GM20000 (cell line): Measurements from ENCODE around the gene C11orf86.
A peak's percentile ranks its signal among the peaks of the same experiment; 100 is the strongest.

Experiments
- DNase-seq: peaks from one replicate; pipeline ENCODE4 v3.0.0; 2012; ENCODE audit warnings: low spot score
- CTCF ChIP-seq: IDR thresholded peaks from 2 replicates; pipeline ENCODE4 v1.5.1; 2012; ENCODE audit warnings: mild to moderate bottlenecking, control low read depth; ENCODE audit errors: extremely low read depth, missing control alignments

C11orf86 gene

GRCh38 chr11:66975405-66976027, 412 bp downstream of the C11orf86 start:
- DNase-seq: no peak

DNA sequence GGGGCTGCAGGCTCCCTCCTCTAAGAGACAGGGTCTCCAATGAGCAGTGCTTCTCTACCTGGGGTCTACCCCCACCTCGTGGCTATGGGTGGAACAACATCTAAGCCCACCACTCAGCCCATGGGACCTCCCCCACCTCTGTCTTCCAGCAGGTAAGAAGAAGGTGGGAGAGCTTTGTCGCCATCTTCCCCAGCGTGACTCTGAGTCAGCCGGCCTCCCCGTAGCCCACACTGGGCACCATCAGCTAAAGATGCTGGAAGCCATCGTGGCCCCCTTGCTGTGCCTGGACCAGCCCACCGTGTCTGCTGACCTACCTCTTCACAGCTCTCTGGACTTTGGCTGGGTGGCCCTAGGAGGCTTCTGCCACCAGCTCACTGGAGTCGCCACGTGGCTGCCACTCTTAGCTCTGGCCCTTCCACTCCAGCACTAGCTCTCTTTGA, 944 bp downstream of the C11orf86 start:
- TF ChIP-seq CTCF: peak; percentile 13
- DNase-seq: no peak

More at GRCh38 chr11:66975405-66976027, 412 bp downstream of the C11orf86 start:
- no peak for TF ChIP-seq CTCF

DNA sequence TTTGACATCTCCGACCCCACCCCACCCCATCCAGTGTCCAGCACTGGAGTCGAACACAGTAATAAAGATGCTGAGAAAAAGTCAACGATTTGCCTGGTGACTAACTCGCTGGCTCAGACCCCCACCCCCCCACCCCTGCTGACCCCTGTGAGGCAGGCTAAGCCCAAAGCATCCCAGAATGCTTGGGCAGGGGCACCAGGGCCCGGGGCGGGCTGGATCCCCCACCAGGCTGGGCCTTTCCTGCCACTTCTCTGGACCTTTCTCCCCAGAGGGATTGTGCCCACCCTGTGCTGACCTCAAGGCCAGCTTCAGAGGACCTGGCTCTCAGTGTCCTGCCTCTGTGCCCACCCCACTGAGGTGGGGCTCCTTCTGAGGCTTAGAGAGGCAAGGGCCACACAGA, 1.8 kb downstream of the C11orf86 start:
- no peak for DNase-seq
- TF ChIP-seq CTCF: no peak

DNA sequence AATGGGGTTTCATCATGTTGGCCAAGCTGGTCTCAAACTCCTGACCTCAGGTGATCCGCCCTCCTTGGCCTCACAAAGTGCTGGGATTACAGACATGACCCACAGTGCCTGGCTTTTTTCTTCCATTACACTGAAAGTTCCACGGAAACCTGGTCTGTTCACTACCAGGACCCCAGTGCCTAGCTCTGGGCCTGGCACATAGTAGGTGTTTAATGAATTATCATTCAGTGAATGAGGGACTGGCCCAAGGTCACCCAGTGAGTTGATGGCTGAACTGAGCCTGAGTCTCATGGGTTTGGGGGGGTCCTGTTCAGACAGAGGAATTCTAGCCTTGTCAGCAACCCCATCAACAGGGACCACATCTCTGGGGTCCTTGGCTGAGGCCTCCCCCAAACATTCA, 3.1 kb downstream of the C11orf86 start:
- DNase-seq: no peak
- TF ChIP-seq CTCF: no peak

DNA sequence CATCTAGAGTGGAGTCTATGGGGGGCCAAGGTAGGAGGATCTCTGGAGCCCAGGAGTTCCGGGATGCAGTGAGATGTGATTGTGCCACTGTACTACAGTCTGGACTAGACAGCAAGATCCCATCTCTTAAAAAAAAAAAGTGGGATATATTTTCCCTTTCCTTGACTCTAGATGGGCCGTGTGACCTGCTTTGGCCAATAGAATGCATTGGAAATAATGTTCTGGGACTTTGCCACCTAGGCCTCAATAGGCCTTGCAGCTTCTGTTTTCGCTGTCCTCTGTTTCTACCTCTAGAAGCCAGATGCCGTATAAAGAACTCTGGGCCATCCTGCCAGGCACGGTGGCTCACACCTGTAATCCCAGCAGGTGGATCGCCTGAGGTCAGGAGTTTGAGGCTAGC, 3.6 kb downstream of the C11orf86 start:
- no peak for TF ChIP-seq CTCF
- no peak for DNase-seq

DNA sequence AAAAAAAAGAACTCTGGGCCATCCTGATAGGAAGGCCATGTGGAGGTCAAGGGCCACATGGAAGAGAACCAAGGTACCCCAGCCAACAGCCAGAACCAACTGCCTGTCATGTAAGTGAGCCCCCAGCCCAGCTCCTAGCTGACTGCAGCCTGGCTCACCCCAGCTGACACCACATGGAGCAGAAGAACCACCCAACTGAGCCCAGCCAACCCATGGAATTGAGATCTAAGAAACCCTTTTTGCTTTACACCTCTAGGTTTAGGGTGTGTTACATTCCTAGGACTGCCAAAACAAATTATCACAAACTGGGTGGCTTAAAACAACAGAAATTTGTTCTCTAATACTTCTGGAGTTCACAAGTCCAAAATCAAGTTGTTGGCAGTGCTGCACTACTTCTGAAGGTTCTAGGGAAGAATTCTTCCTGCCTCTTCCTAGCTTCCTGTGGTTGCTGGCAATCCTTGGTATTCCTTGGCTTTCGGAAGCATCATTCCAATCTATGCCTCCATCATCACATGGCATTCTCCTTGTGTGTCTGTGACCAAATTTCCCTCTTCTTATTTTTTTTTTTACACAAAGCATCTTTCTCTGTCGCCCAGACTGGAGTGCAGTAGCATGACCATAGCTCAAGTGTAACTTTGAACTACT, 4.4 kb downstream of the C11orf86 start:
- DNase-seq: no peak
- no peak for TF ChIP-seq CTCF

- no peak for DNase-seq
- no peak for TF ChIP-seq CTCF
Observed at GRCh38 chr11:66981976-66982578, 7.0 kb downstream of the C11orf86 start.
